Fibroblast of mammary gland (primary cell): ENCODE results near the gene PTPDC1.
"Not testable (repeated sequence)": the region's sequence is repeated elsewhere in the genome, so short reads cannot be mapped to it uniquely, and the experiment has no call there.

Experiments
- DNase-seq: peaks from one replicate; pipeline ENCODE4 v3.0.0-alpha.2; 2010; ENCODE audit warnings: low read depth
- H3K4me3 ChIP-seq: 2 replicates; pipeline ENCODE4 v1.5.1; 2011; ENCODE audit warnings: low read depth, mild to moderate bottlenecking, low read length, moderate library complexity; ENCODE audit not compliant: control insufficient read depth
- CTCF ChIP-seq: conservative IDR thresholded peaks from 2 replicates; pipeline ENCODE4 v1.5.1; 2011; ENCODE audit warnings: low read depth, low read length, inconsistent platforms; ENCODE audit not compliant: control insufficient read depth, insufficient read depth

PTPDC1 gene

GRCh38 chr9:94101162-94101853 lies 17.0 kb downstream of the PTPDC1 start:
- no peak overlapping the region for H3K4me3 ChIP-seq
- TF ChIP-seq CTCF = no peak
- DNase-seq = no peak

DNA sequence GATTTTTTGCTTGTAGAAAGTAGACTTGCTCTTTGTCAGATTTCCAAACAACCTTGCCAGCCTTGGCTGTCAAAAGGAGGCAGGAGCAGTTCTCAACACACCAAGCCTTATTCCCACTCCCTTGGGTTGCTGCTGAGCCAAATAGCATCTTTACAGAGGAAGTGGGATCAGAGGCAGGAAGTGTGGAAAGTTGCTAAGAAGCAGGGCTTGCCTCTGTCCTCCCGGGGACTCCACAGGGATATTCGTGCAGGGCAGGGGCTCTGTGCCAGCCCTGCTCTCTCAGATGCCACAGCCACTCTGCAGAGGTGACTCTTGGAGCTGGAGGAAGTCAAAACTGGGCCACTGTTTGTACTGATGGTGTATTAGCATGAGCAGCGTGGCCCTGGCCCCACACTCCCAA lies 24.3 kb downstream of the PTPDC1 start:
- DNase-seq = peak; percentile 44
- no peak overlapping the region for H3K4me3 ChIP-seq
- no peak for TF ChIP-seq CTCF

GRCh38 chr9:94110821-94111252 lies 26.6 kb downstream of the PTPDC1 start:
- peak; percentile 71 for DNase-seq
- no peak for TF ChIP-seq CTCF
- no peak overlapping the region for H3K4me3 ChIP-seq

GRCh38 chr9:94111446-94111845 lies 27.2 kb downstream of the PTPDC1 start:
- TF ChIP-seq CTCF = no peak
- no peak overlapping the region for H3K4me3 ChIP-seq
- DNase-seq = no peak

- H3K4me3 ChIP-seq = no peak overlapping the region
- TF ChIP-seq CTCF = no peak
- DNase-seq = no peak
These were observed 28.6 kb downstream of the PTPDC1 start for GRCh38 chr9:94112716-94113465.

DNA sequence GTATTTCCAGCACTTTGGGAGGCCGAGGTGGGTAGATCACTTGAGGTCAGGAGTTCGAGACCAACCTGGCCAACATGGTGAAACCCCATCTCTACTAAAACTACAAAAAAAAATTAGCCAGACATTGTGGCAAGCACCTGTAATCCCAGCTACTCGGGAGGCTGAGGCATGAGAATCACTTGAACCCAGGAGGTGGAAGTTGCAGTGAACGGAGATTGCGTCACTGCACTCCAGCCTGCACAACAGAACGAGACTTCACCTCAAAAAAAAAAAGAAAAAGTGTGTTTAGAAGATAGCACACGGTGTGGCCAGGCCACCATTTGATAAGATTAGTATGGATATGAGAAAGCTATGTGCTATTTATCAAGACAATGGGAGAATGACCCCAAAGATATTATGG lies 35.8 kb downstream of the PTPDC1 start:
- H3K4me3 ChIP-seq, DNase-seq: not testable (repeated sequence)

DNA sequence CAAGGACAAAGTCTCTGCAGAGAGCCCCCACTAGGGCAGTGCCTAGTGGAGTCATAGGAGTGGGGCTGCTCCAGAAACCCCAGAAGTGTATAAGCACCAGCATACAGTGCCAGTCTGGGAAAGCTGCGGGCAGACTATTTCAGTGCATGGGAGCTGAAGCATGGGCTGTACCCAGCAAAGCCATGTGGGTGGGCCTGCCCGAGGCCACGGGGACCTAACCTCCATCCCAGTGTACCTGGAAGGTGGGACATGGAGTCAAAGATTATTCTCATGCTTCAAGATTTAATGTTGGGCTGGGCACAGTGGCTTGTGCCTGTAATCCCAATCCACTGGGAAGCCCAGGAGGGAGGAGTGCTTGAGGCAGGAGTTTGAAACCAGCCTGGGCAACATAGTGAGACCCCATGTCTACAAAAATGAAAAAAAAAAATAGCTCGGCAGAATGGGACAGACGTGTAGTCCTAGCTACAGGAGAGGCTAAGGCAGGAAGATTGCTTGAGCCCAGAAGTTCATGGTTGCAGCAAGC lies 36.7 kb downstream of the PTPDC1 start:
- no peak overlapping the region for H3K4me3 ChIP-seq
- DNase-seq = no peak
- no peak for TF ChIP-seq CTCF
